GM11168 (cell line): ENCODE measurements around the gene ASAP2.

Source experiments
- in situ Hi-C: fragments of 300-500 bp; cut with MboI; formaldehyde crosslinking; loops from one replicate; pipeline ENCODE4 v1.12.0; 2022; ENCODE audit warnings: low sequenced_read_pairs; ENCODE audit not compliant: unreplicated experiment

ASAP2 gene

GRCh38 chr2:9441556-9441955 lies 234.9 kb downstream of the ASAP2 start:
- in situ Hi-C loops = no loop called here

- in situ Hi-C loops = no loop called here
Measured at GRCh38 chr2:9443526-9443925, 236.9 kb downstream of the ASAP2 start.

- in situ Hi-C loops = no loop called here
Measured at GRCh38 chr2:9445089-9445488, 238.5 kb downstream of the ASAP2 start.

GRCh38 chr2:9451231-9451630 lies 244.6 kb downstream of the ASAP2 start:
- in situ Hi-C loops = no loop called here
